GM18867 (cell line): ENCODE results near the gene TSC22D1.

Source experiments
- ATAC-seq: cut with Tn5 transposase; IDR thresholded peaks from one replicate; pipeline ENCODE4 v1.9.1; 2021; ENCODE audit warnings: mild to moderate bottlenecking, moderate library complexity; ENCODE audit not compliant: unreplicated experiment

The TSC22D1 gene

GRCh38 chr13:44388427-44389059, 187.6 kb downstream of the TSC22D1 start:
- no peak for ATAC-seq

- ATAC-seq, result no peak
These were observed 189.1 kb downstream of the TSC22D1 start for GRCh38 chr13:44386913-44387556.

GRCh38 chr13:44385847-44386246, 190.3 kb downstream of the TSC22D1 start:
- ATAC-seq, result no peak

- no peak for ATAC-seq
These were observed 190.7 kb downstream of the TSC22D1 start for GRCh38 chr13:44385401-44385800.

GRCh38 chr13:44384778-44385177, 191.4 kb downstream of the TSC22D1 start:
- no peak for ATAC-seq

- ATAC-seq, result no peak
These were observed 192.2 kb downstream of the TSC22D1 start for GRCh38 chr13:44383945-44384344.

- no peak for ATAC-seq
These were observed 193.4 kb downstream of the TSC22D1 start for GRCh38 chr13:44382635-44383145.
